GM19468 (cell line): Measurements from ENCODE around the gene ATG7.
"Not testable (repeated sequence)": the region's sequence is repeated elsewhere in the genome, so short reads cannot be mapped to it uniquely, and the experiment has no call there.

ENCODE experiments used
- ATAC-seq: cut with Tn5 transposase; IDR thresholded peaks from one replicate; pipeline ENCODE4 v1.9.1; 2021; ENCODE audit warnings: mild to moderate bottlenecking, moderate library complexity, moderate number of reproducible peaks; ENCODE audit not compliant: unreplicated experiment; ENCODE audit errors: extremely low read depth

ATG7 gene

GRCh38 chr3:11558918-11559815 is 287.0 kb downstream of the ATG7 start:
- no peak for ATAC-seq

DNA sequence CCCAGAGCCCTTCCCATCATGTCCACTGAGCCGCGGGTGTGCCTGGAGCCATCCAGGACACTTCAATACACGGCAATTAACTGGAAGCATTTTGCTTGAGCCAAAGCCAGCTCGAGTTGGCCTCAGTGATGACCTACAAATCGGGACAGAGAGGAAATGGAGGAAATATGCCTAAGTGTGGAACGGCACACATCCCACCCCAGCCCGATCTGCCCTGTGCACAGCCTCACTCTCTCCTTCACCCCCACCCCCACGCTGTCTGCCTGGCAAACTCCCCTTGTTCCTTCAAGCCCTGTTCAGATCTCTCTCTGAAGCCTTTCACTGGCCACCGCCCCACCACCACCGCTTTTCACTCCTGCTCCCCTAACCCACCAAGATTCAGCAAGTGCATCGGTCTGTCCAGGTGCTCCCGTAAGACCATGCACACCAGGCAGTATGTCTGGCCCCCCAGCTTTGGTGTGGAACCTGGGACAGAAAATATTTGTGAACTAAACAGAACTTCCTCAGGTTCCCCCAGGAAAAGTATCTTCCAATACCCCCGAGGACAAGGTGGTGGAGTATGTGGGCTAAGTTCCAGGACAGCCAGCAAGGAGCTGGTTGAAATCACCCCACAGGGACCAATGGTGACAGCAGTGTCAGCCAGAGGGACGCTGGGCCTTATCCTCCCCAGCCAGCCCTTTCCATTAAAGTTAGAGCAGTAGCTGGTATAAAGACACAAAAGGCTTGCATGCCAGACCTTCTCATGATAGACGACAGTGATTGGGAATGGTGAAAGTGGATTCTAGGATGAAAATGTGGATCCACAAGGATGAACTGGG is 287.8 kb downstream of the ATG7 start:
- ATAC-seq: no peak

GRCh38 chr3:11560746-11561145 is 288.5 kb downstream of the ATG7 start:
- no peak for ATAC-seq

DNA sequence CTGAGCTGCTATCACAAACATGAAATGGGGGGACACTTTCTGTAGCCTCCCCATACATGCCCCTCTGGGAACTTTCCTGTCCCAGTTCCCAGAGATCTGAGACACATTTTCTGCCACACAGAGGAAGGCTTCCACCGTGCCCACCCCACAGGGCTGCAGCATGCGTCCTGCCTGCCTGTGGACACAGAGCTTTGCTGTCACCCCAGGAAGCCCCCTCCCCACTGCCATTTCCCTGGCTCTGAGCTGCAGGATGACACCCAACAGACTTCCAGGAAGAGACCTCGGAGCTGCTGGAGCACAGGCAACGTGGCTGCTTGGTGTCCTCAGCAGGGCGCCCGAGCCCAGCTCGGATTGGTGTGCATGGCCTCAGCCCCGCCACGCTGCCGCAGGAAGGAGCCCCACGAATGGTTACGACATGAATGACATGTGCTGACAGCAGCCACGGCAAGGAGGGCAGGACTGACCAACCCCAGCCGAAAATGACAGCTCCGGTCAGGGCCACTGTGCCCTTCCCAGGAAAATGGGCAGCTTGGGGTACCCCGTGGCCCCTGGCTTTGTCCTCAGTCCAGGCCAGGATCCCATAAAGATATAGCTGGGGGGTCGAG is 290.2 kb downstream of the ATG7 start:
- ATAC-seq: no peak

GRCh38 chr3:11563159-11563864 is 291.1 kb downstream of the ATG7 start:
- no peak for ATAC-seq

GRCh38 chr3:11563865-11564185 is 291.6 kb downstream of the ATG7 start:
- ATAC-seq: no peak

DNA sequence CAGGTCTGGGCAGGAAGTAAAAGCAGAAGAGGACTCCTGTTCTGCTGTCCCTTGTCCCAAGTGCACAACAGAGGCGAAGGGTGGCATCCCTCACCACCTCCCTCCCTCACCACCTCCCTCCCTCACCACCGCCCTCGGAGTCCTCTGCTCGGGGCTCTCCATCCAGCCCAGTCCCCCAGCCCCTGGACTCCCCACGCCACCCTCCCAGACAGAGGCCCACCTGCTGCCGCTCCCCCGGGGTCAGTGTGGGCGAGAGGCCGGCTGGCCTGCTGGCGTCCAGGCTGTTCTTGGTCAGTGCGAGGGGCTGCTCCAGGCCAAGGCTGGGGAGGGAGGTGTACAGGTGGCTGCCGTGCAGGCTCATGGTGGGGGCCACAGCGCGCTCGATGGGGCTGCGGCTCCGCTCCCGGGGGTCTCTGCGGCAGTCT is 292.4 kb downstream of the ATG7 start:
- ATAC-seq: no peak

DNA sequence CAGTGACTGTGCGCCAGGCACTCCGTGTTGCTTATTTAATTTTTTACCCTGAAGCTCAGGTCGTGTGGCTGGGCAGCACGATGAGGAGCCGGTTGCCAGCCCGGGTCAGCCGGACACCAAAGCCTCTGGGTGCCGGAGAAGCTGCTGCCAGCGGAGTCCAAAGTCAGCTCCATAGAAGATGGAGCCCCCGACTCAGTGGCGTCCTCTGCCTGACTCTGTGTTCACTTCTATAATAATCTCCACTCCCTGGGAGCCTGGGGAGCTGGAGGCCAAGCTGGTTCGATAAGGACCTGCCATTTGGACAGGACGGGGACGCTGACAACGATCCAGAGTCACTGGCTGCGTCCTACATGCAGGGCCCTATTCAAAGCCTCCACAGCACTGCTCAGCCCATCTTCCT is 292.9 kb downstream of the ATG7 start:
- ATAC-seq: no peak

- no peak for ATAC-seq
Observed at GRCh38 chr3:11565492-11565891, 293.3 kb downstream of the ATG7 start.

GRCh38 chr3:11565932-11566331 is 293.7 kb downstream of the ATG7 start:
- no peak for ATAC-seq

GRCh38 chr3:11566478-11566877 is 294.3 kb downstream of the ATG7 start:
- no peak for ATAC-seq

DNA sequence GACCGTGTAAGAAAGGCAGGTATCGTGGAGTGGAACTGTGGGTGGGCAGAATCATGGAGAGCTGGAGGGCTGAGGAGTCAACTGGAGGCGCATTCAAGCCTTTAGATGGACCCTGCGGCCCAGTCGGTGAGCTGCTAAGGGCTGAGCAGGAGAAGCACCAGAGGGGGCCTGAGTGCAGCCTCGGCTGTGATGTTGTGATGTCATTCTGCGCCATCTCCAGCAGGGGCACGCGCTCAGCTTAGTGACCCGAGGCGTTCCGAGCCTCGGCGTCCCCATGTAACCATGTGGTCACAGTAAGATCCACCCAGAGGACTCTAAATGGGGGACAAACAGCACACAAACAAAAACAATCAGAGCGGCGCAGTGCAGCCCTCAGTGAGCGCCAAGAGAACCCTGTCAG is 294.7 kb downstream of the ATG7 start:
- ATAC-seq: no peak

GRCh38 chr3:11567516-11568467 is 295.6 kb downstream of the ATG7 start:
- no peak for ATAC-seq

DNA sequence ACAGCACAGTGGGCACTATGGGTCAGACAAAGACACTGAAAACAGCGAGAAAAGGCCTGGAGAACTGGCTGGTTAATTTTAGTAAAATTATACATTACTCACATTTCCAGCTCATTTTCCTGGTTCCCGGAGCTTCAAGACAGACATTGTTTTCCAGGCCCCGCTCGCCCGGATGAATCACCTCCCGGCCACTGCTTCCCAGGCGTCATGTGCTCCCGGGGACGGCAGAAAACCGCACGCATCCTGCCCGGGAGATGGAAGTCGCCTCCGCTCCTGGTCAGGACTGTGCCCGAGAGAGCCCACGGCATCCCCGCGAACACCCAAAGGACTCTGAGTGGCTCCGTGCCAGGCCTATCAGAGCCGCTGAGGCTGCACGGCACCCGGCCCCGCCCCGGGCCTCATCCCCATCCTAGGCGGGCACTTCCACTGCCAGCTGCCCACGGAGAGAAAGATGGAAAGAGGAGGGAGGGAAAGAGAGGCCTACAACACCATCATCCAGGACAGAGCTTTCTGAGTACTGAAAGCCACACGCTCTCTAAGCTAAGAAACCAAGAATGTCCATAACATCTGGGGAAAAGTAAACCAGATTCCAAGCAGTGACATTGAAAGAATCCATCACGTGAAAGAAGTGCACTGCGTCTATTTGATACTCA is 296.4 kb downstream of the ATG7 start:
- no peak for ATAC-seq

DNA sequence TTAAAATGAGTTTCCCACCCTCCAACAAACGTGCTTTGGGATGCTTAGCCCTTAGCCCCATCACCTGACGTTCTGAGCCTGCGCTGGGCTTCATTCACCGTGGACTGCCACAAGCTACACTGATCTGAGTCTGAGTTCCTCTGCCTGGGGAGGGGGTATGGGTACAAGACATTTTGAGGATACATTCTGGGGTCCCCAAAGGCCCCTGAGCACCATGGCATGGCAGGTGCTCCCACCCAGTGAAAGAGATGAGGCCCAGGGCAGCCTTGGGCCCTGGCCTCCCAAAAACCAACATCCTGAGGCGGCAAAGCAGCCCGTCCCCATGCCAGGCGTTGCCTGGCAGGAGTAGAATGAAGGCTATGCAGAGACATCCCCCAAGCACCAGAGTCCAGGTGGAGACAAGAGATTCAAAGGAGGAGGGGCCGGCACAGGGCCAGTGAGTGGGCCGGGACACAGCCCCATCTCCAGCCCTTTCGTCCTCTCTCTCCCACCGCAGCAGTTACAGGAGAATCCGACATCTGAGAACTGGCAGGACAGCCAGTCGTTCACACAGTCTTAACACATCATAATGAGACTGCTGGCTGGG is 297.1 kb downstream of the ATG7 start:
- no peak for ATAC-seq

GRCh38 chr3:11570251-11570650 is 298.1 kb downstream of the ATG7 start:
- no peak for ATAC-seq

- ATAC-seq: no peak
Observed at GRCh38 chr3:11570789-11571495, 298.7 kb downstream of the ATG7 start.

- not testable (repeated sequence) for ATAC-seq
Observed at GRCh38 chr3:11572660-11573059, 300.5 kb downstream of the ATG7 start.
